RWPE1 (cell line): Measurements from ENCODE around the gene TTC28.

Experiments
- CTCF ChIA-PET: fragments of 350-600 bp; sonication (Branson Sonifier 250); formaldehyde crosslinking; extraction: SDS; loops from one replicate; lab custom pipeline; 2021; lab: Yijun Ruan, JAX
- POLR2A ChIA-PET: fragments of 400-600 bp; formaldehyde crosslinking; extraction: SDS; loops from one replicate; lab custom pipeline; 2020; ENCODE audit warnings: antibody characterized with exemption; ENCODE audit not compliant: low non-redundant PET; lab: Yijun Ruan, JAX
- DNase-seq: peaks from one replicate; pipeline ENCODE4 v3.0.0; 2012; ENCODE audit warnings: low spot score
- H3K27ac ChIP-seq: fragments of 450-650 bp; 2 replicates; pipeline ENCODE4 v1.5.1; 2017
- TF ChIP-seq, protein P1 (sequence below): fragments of 450-650 bp; conservative IDR thresholded peaks from 2 replicates; pipeline ENCODE4 v1.5.1; 2017; ENCODE audit warnings: low read depth, mild to moderate bottlenecking

TTC28 gene

DNA sequence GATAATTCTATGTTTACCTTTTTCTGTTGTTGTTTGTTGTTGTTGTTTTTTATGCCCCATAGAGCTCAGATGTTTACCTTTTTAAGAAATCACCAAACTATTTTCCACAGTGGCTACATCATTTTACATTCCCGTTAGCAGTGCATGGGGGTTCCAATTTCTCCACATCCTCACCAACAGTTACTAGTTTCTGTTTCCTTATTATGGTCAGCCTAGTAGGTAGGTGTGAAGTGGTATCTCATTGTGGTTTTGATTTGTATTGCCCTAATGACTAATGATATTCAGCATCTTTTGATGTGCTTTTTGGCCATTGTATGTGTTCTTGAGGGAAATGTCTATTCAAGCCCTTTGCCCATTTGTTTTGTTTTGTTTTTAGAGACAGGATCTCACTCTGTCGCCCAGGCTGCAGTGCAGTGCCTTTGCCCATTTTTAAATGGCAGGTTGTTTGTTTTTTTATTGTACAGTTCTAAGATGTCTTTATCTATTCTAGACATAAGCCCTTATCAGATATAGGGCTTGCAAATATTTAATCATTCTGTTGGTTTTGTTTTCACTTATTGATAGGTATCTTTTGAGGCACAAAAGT is 34.5 kb upstream of the TTC28 start:
- ChIA-PET POLR2A (no interaction called here), CTCF (no interaction called here)
- TF ChIP-seq, protein P1, sequence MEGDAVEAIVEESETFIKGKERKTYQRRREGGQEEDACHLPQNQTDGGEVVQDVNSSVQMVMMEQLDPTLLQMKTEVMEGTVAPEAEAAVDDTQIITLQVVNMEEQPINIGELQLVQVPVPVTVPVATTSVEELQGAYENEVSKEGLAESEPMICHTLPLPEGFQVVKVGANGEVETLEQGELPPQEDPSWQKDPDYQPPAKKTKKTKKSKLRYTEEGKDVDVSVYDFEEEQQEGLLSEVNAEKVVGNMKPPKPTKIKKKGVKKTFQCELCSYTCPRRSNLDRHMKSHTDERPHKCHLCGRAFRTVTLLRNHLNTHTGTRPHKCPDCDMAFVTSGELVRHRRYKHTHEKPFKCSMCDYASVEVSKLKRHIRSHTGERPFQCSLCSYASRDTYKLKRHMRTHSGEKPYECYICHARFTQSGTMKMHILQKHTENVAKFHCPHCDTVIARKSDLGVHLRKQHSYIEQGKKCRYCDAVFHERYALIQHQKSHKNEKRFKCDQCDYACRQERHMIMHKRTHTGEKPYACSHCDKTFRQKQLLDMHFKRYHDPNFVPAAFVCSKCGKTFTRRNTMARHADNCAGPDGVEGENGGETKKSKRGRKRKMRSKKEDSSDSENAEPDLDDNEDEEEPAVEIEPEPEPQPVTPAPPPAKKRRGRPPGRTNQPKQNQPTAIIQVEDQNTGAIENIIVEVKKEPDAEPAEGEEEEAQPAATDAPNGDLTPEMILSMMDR: no peak
- peak overlapping the region; percentile 73 for H3K27ac ChIP-seq
- DNase-seq: no peak

DNA sequence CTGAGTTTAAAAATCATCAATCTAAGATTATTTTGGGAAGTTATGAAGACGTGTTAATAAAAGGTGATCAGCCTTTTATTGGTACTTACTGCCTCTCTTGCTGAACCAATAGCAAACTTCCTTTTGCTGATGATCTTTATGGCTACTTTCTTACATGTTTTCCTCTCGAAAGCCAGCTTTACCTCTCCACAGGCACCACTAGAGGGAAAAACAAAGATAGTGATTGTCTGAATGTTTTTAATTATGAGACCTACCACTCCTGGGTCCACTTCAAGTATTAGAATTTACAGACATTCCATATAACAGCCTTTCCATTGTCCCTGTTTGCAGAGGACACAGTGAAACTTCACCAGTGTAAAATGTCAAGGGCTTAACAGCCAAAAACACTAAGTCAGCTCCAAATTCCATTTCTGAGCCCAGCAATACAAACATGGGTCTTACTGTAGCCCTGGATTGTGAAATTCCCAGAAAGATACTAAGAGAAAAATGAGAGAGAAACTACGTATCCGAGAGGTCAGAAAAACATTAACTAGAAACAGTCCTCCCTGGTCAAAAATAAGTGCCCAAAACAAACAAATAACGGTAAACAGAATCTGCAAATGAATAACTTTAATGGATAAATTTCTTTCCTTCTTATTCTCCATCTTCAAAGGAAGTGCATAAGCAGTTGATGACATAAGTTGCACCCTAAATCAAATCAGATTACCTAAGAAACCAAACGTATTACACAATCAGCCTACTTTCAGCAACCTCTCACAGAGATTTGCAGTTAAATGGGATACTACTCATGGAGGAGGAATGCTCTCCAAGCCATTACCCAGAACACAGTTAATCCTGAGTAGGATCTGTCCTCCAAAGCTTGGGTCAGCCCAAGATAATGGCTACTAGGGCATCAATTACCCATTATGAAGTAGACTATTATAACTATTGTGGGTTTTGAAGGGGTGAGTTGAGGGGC is 32.5 kb upstream of the TTC28 start:
- TF ChIP-seq, protein P1: no peak
- ChIA-PET CTCF (interaction anchor here (0.6 kb wide), 1 partner anchor 65 kb away, joined by 3 read pairs; no protein-coding TSS in a partner anchor), POLR2A (no interaction called here)
- no peak overlapping the region for H3K27ac ChIP-seq
- peak; percentile 59 for DNase-seq

DNA sequence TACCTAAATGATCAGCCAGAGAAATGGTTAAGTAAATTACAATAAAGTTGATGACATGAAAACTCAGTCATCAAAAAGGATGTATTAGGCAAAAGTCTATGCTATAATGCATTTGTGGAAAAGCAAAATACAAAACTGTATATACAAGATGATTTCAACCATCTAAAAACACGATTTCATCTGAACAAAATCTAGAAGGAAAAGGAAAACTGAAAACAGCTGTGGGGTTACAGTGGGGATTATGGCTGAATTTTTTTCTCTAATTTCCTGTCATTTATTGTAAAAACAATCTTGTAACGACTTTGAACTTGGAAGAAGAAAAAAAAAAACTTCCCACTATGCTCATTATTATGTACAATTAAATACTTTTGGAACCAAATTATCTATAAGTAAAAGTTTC is 31.7 kb upstream of the TTC28 start:
- DNase-seq: no peak
- ChIA-PET POLR2A (no interaction called here), CTCF (no interaction called here)
- H3K27ac ChIP-seq: no peak overlapping the region
- TF ChIP-seq, protein P1: no peak

DNA sequence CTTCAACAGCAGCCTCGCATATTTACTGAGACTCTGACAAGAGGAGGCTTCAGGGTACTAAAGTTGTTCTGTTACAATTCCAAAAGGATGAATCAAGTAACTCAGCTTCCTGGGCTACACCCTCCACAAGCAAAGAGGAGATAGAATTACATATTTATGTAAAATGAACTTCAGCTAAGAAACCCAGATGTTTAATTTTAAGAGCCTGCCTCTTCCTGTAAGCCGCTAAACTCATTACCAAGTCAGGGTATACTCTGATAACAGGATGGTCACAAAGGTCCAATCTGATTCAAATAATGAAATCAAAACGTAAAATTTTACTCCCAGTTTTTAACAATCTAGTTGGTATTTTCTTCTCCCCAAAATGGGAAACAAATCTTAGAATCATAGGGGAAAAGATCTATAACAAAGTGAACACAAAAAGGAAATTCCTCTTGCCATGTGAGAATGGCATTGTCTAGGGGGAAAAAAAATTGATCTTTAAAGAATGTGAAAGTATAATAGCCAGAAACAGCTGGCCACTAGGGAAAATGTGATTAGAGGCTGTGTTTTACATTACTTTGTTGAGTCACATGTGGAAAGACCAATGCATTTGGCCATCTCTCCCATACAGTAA is 31.0 kb upstream of the TTC28 start:
- ChIA-PET POLR2A (no interaction called here), CTCF (interaction anchor here (1.0 kb wide), 1 partner anchor 102 kb away, joined by 5 read pairs; no protein-coding TSS in a partner anchor)
- TF ChIP-seq, protein P1: no peak
- H3K27ac ChIP-seq: no peak overlapping the region
- peak; percentile 45 for DNase-seq

DNA sequence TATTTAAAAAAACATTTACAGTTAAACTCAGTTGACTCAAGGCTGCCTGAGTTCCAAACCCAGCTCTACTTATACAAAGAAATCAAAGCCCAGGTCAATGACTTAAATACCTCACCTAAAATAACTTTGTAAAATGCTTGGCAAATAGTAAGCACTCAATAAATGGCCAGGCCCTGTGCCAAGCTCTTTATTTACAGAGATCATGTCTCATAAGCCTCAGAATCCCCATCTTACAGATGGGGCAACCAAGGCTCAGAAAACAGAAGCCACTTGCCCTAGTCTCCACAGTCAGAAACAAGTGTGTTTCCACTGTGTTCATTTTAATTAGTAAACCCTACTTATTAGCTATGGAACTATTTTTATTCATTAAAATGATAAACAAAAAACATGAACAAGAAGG is 30.5 kb upstream of the TTC28 start:
- ChIA-PET CTCF (interaction anchor here (0.8 to 1.0 kb wide), 2 partner anchors 103 to 109 kb away, joined by 3 to 5 read pairs; no protein-coding TSS in a partner anchor), POLR2A (no interaction called here)

More for the DNA sequence above, 30.5 kb upstream of the TTC28 start:
- no peak for DNase-seq
- peak overlapping the region; percentile 89 for H3K27ac ChIP-seq
- TF ChIP-seq, protein P1: no peak
